ENCODE results near the gene SPTLC1. TPM values are rescaled to one million over a fixed set of nuclear protein-coding genes. Genes with fewer than 3 reads are reported as not detected.

The SPTLC1 gene
- total RNA-seq, result 51.2 TPM
- polyA plus RNA-seq, result 10 to 100 TPM; 44.0 to 50.7 (median 47.6) TPM

- peak within 1 kb of the TSS; percentile 90 for H3K27ac ChIP-seq (ENCODE audit: insufficient read depth, low read length, poor library complexity, severe bottlenecking)
- peaks cover 22% of the 10 kb centered on the region for H3K4me1 ChIP-seq (ENCODE audit: control insufficient read depth, insufficient read depth, low read length, poor library complexity, severe bottlenecking)
- peaks cover 20% of the 10 kb centered on the region for H3K36me3 ChIP-seq (ENCODE audit: control insufficient read depth, insufficient read depth, low read length)
- ATAC-seq (ENCODE audit: low read depth in 2 of 2) (peak; percentile 97), DNase-seq (peak; percentile 89 to 98 (median 95))
- Mint-ChIP-seq H3K36me3 (peaks cover 17% of the 10 kb centered on the region), H3K4me3 (peak within 1 kb of the TSS; percentile 94 to 99 (median 97)), H3K27me3 (no peaks in the 10 kb centered on the region), H3K9me3 (no peaks in the 10 kb centered on the region), H3K4me1 (peaks cover 25 to 48% (median 34%) of the 10 kb centered on the region in 4 donors), H3K27ac (peak within 1 kb of the TSS; percentile 99 to 100 (median 99))
- H3K9me3 ChIP-seq (ENCODE audit: control insufficient read depth in 2 of 2, low read length in 2 of 2), result no peaks in the 10 kb centered on the region
- no peaks in the 10 kb centered on the region for H3K27me3 ChIP-seq (ENCODE audit: control insufficient read depth, insufficient read depth, low read length)
- H3K4me3 ChIP-seq (ENCODE audit: low read depth, low read length), result peak within 1 kb of the TSS; percentile 99
These were observed at the start of gene SPTLC1 for GRCh38 chr9:92115071-92115858. Gene SPTLC1, minus strand, starts transcription at chr9:92115413. Its CDS starts 43 bp downstream, at chr9:92115370.

- peaks cover 49% of the 10 kb centered on the region for H3K27me3 Mint-ChIP-seq
- H3K36me3 Mint-ChIP-seq, result peaks cover 3% of the 10 kb centered on the region
- Histone ChIP-seq H3K27ac (ENCODE audit: insufficient read depth, low read length, poor library complexity, severe bottlenecking) (no peak overlapping the region), H3K27me3 (ENCODE audit: control insufficient read depth, insufficient read depth, low read length) (peaks cover 8% of the 10 kb centered on the region), H3K36me3 (ENCODE audit: control insufficient read depth, insufficient read depth, low read length) (no peaks in the 10 kb centered on the region), H3K4me1 (ENCODE audit: control insufficient read depth, insufficient read depth, low read length, poor library complexity, severe bottlenecking) (no peaks in the 10 kb centered on the region), H3K4me3 (ENCODE audit: low read depth, low read length) (no peak overlapping the region), H3K9me3 (ENCODE audit: control insufficient read depth in 2 of 2, low read length in 2 of 2) (peaks cover 11 to 14% of the 10 kb centered on the region in 2 experiments)
- no peak overlapping the region for H3K27ac Mint-ChIP-seq
- no peaks in the 10 kb centered on the region for H3K4me1 Mint-ChIP-seq
- peaks cover 0 to 22% (median 3%) of the 10 kb centered on the region in 7 donors for H3K9me3 Mint-ChIP-seq
- DNase-seq (no peak), ATAC-seq (ENCODE audit: low read depth in 2 of 2) (no peak)
- no peak overlapping the region for H3K4me3 Mint-ChIP-seq
These were observed 49.8 kb upstream of the SPTLC1 start for GRCh38 chr9:92164975-92165374.

- H3K4me3 ChIP-seq (ENCODE audit: low read depth, low read length), result no peak overlapping the region
- H3K4me1 ChIP-seq (ENCODE audit: control insufficient read depth, insufficient read depth, low read length, poor library complexity, severe bottlenecking), result no peaks in the 10 kb centered on the region
- no peak overlapping the region for H3K4me3 Mint-ChIP-seq
- H3K4me1 Mint-ChIP-seq, result no peaks in the 10 kb centered on the region
- H3K36me3 Mint-ChIP-seq, result peaks cover 3% of the 10 kb centered on the region
- no peaks in the 10 kb centered on the region for H3K36me3 ChIP-seq (ENCODE audit: control insufficient read depth, insufficient read depth, low read length)
- peaks cover 51% of the 10 kb centered on the region for H3K27me3 Mint-ChIP-seq
- peaks cover 11 to 14% of the 10 kb centered on the region in 2 experiments for H3K9me3 ChIP-seq (ENCODE audit: control insufficient read depth in 2 of 2, low read length in 2 of 2)
- peaks cover 0 to 22% (median 3%) of the 10 kb centered on the region in 7 donors for H3K9me3 Mint-ChIP-seq
- peaks cover 8% of the 10 kb centered on the region for H3K27me3 ChIP-seq (ENCODE audit: control insufficient read depth, insufficient read depth, low read length)
- H3K27ac ChIP-seq (ENCODE audit: insufficient read depth, low read length, poor library complexity, severe bottlenecking), result no peak overlapping the region
- H3K27ac Mint-ChIP-seq, result no peak overlapping the region
- ATAC-seq (ENCODE audit: low read depth in 2 of 2) (no peak), DNase-seq (no peak)
These were observed 49.3 kb upstream of the SPTLC1 start for GRCh38 chr9:92164490-92164889.

- Mint-ChIP-seq H3K36me3 (peaks cover 3% of the 10 kb centered on the region), H3K27me3 (peaks cover 55% of the 10 kb centered on the region)
- no peak for ATAC-seq (ENCODE audit: low read depth in 2 of 2)
These were observed 48.1 kb upstream of the SPTLC1 start for GRCh38 chr9:92163276-92163675.

GRCh38 chr9:92160786-92161185 is 45.6 kb upstream of the SPTLC1 start:
- no peak overlapping the region for H3K4me3 Mint-ChIP-seq
- no peaks in the 10 kb centered on the region for H3K4me1 Mint-ChIP-seq
- Histone ChIP-seq H3K27me3 (ENCODE audit: control insufficient read depth, insufficient read depth, low read length) (peaks cover 4% of the 10 kb centered on the region), H3K4me1 (ENCODE audit: control insufficient read depth, insufficient read depth, low read length, poor library complexity, severe bottlenecking) (no peaks in the 10 kb centered on the region), H3K9me3 (ENCODE audit: control insufficient read depth in 2 of 2, low read length in 2 of 2) (peaks cover 11 to 14% of the 10 kb centered on the region in 2 experiments), H3K27ac (ENCODE audit: insufficient read depth, low read length, poor library complexity, severe bottlenecking) (no peak overlapping the region), H3K4me3 (ENCODE audit: low read depth, low read length) (no peak overlapping the region), H3K36me3 (ENCODE audit: control insufficient read depth, insufficient read depth, low read length) (no peaks in the 10 kb centered on the region)
- H3K36me3 Mint-ChIP-seq, result peaks cover 3% of the 10 kb centered on the region
- H3K27ac Mint-ChIP-seq, result no peak overlapping the region
- H3K9me3 Mint-ChIP-seq, result peaks cover 0 to 20% (median 3%) of the 10 kb centered on the region in 7 donors
- no peak for ATAC-seq (ENCODE audit: low read depth in 2 of 2)
- H3K27me3 Mint-ChIP-seq, result peaks cover 45% of the 10 kb centered on the region
- DNase-seq, result no peak

More at GRCh38 chr9:92163276-92163675, 48.1 kb upstream of the SPTLC1 start:
- Histone ChIP-seq H3K27me3 (ENCODE audit: control insufficient read depth, insufficient read depth, low read length) (peaks cover 8% of the 10 kb centered on the region), H3K27ac (ENCODE audit: insufficient read depth, low read length, poor library complexity, severe bottlenecking) (no peak overlapping the region), H3K4me1 (ENCODE audit: control insufficient read depth, insufficient read depth, low read length, poor library complexity, severe bottlenecking) (no peaks in the 10 kb centered on the region), H3K9me3 (ENCODE audit: control insufficient read depth in 2 of 2, low read length in 2 of 2) (peaks cover 11 to 14% of the 10 kb centered on the region in 2 experiments), H3K36me3 (ENCODE audit: control insufficient read depth, insufficient read depth, low read length) (no peaks in the 10 kb centered on the region), H3K4me3 (ENCODE audit: low read depth, low read length) (no peak overlapping the region)
- Mint-ChIP-seq H3K27ac (no peak overlapping the region), H3K9me3 (peaks cover 0 to 22% (median 3%) of the 10 kb centered on the region in 7 donors), H3K4me3 (no peak overlapping the region), H3K4me1 (no peaks in the 10 kb centered on the region)
- no peak for DNase-seq

GRCh38 chr9:92159058-92159457 is 43.8 kb upstream of the SPTLC1 start:
- H3K4me3 Mint-ChIP-seq, result no peak overlapping the region
- no peaks in the 10 kb centered on the region for H3K27me3 ChIP-seq (ENCODE audit: control insufficient read depth, insufficient read depth, low read length)
- peaks cover 30% of the 10 kb centered on the region for H3K27me3 Mint-ChIP-seq
- H3K36me3 ChIP-seq (ENCODE audit: control insufficient read depth, insufficient read depth, low read length), result no peaks in the 10 kb centered on the region
- H3K4me3 ChIP-seq (ENCODE audit: low read depth, low read length), result no peak overlapping the region
- peaks cover 3% of the 10 kb centered on the region for H3K36me3 Mint-ChIP-seq
- H3K27ac Mint-ChIP-seq, result no peak overlapping the region
- ATAC-seq (ENCODE audit: low read depth in 2 of 2) (no peak), DNase-seq (no peak)
- no peaks in the 10 kb centered on the region for H3K4me1 Mint-ChIP-seq
- H3K9me3 Mint-ChIP-seq, result peaks cover 0 to 3% (median 0%) of the 10 kb centered on the region in 7 donors
- H3K27ac ChIP-seq (ENCODE audit: insufficient read depth, low read length, poor library complexity, severe bottlenecking), result no peak overlapping the region
- peaks cover 0 to under 1% of the 10 kb centered on the region in 2 experiments for H3K9me3 ChIP-seq (ENCODE audit: control insufficient read depth in 2 of 2, low read length in 2 of 2)
- no peaks in the 10 kb centered on the region for H3K4me1 ChIP-seq (ENCODE audit: control insufficient read depth, insufficient read depth, low read length, poor library complexity, severe bottlenecking)

- no peak overlapping the region for H3K4me3 Mint-ChIP-seq
- H3K27ac ChIP-seq (ENCODE audit: insufficient read depth, low read length, poor library complexity, severe bottlenecking), result no peak overlapping the region
- no peak overlapping the region for H3K4me3 ChIP-seq (ENCODE audit: low read depth, low read length)
- H3K4me1 ChIP-seq (ENCODE audit: control insufficient read depth, insufficient read depth, low read length, poor library complexity, severe bottlenecking), result no peaks in the 10 kb centered on the region
- ATAC-seq (ENCODE audit: low read depth in 2 of 2) (no peak), DNase-seq (no peak)
- H3K4me1 Mint-ChIP-seq, result no peaks in the 10 kb centered on the region
- H3K27ac Mint-ChIP-seq, result no peak overlapping the region
- H3K9me3 Mint-ChIP-seq, result no peaks in the 10 kb centered on the region
- no peaks in the 10 kb centered on the region for H3K36me3 ChIP-seq (ENCODE audit: control insufficient read depth, insufficient read depth, low read length)
- peaks cover 3% of the 10 kb centered on the region for H3K36me3 Mint-ChIP-seq
- H3K27me3 ChIP-seq (ENCODE audit: control insufficient read depth, insufficient read depth, low read length), result no peaks in the 10 kb centered on the region
- peaks cover 34% of the 10 kb centered on the region for H3K27me3 Mint-ChIP-seq
- H3K9me3 ChIP-seq (ENCODE audit: control insufficient read depth in 2 of 2, low read length in 2 of 2), result no peaks in the 10 kb centered on the region
These were observed 42.9 kb upstream of the SPTLC1 start for GRCh38 chr9:92158097-92158601.

Measured in CD4-positive, CD25-positive, alpha-beta regulatory T cell (primary cell).